Stimulated activated CD8-positive, alpha-beta memory T cell treated with anti-CD3 and anti-CD28 coated beads, Interleukin-15, amount 100 ng/mL, for 24 hours (primary cell): ENCODE results near the gene HAPLN3.

Experiments
- DNase-seq: peaks from one replicate; pipeline ENCODE4 v3.0.0-alpha.2; 2020; ENCODE audit warnings: low read depth

HAPLN3 gene

GRCh38 chr15:88860212-88860611 is 35.1 kb downstream of the HAPLN3 start:
- DNase-seq = no peak

GRCh38 chr15:88859550-88859949 is 35.8 kb downstream of the HAPLN3 start:
- DNase-seq = no peak

- DNase-seq = no peak
Measured at GRCh38 chr15:88858934-88859333, 36.4 kb downstream of the HAPLN3 start.

DNA sequence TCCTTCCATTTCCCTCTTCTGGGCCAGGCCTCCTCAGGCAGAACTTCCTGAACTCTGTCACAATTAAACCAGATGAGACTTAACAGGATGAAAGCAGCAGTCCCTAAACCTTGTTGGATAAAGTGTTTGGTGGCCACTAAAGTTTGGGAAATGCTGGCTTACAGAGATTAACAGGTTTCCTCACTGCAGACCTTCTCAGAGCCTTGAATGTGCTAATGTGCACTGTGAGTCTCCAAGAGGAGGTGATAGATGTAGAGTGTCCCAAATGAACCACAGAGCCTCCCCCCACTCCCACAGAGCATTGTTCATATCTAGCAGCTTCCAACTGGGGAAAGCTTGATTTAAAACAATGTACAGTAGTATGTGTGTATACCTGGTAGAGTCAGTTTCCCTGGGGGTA is 42.9 kb downstream of the HAPLN3 start:
- no peak for DNase-seq

DNA sequence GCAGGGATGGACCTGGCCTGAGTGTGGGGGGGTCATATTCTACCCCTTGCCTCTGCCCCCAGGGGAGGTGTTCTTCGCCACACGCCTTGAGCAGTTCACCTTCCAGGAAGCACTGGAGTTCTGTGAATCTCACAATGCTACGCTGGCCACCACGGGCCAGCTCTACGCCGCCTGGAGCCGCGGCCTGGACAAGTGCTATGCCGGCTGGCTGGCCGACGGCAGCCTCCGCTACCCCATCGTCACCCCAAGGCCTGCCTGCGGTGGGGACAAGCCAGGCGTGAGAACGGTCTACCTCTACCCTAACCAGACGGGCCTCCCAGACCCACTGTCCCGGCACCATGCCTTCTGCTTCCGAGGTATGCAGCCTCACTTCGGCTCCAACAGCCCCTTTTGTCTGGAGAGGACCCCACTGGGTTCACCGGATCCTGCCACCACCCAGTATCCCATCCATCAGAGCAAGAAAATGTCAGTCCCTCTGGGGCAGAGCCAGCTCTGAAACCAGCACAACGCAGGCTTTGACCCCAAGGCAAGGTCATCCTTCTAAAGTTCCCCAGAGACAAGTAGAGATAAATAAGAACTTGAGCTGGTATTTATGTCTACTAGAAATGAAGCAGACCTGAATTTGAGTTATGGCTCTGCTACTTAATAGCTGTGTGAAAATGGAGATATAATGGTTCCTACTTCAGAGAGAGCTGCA is 45.8 kb downstream of the HAPLN3 start:
- no peak for DNase-seq

GRCh38 chr15:88848203-88848602 is 47.1 kb downstream of the HAPLN3 start:
- DNase-seq = no peak

- DNase-seq = no peak
Measured at GRCh38 chr15:88847144-88847543, 48.2 kb downstream of the HAPLN3 start.

GRCh38 chr15:88845616-88846015 is 49.7 kb downstream of the HAPLN3 start:
- DNase-seq = no peak

GRCh38 chr15:88844749-88845386 is 50.5 kb downstream of the HAPLN3 start:
- DNase-seq = no peak

DNA sequence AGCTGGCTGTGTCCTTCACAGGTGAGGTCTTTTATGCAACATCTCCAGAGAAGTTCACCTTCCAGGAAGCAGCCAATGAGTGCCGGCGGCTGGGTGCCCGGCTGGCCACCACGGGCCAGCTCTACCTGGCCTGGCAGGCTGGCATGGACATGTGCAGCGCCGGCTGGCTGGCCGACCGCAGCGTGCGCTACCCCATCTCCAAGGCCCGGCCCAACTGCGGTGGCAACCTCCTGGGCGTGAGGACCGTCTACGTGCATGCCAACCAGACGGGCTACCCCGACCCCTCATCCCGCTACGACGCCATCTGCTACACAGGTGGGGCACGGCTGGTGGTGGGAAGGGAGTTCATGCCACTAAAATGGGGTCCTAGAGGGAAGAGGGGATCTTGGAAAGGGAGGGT is 52.0 kb downstream of the HAPLN3 start:
- DNase-seq = no peak

DNA sequence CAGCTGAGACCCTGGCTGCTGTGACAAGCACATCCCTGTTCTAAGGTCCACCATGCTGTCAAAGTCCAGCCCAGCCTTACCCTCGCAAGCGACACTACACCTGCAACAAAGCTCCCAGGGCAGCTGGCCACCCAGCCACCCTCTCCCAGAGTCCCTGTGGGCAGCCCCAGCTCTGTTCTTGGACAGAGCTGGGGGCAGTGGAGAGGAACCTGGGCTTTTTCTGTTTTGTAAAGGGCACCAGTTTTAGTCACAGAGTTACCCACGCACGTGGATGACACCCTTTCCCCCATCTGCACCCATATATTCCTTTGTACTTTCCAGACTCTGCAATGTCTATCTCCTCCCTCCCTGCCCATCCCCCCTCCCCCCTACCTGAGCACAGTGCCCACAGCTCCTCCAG is 53.2 kb downstream of the HAPLN3 start:
- no peak for DNase-seq

GRCh38 chr15:88841236-88841635 is 54.1 kb downstream of the HAPLN3 start:
- DNase-seq = no peak

GRCh38 chr15:88839961-88840360 is 55.4 kb downstream of the HAPLN3 start:
- DNase-seq = no peak

GRCh38 chr15:88839146-88839545 is 56.2 kb downstream of the HAPLN3 start:
- no peak for DNase-seq

GRCh38 chr15:88838667-88839066 is 56.7 kb downstream of the HAPLN3 start:
- no peak for DNase-seq

GRCh38 chr15:88835646-88836045 is 59.7 kb downstream of the HAPLN3 start:
- DNase-seq = no peak

- DNase-seq = no peak
Measured at GRCh38 chr15:88835119-88835518, 60.2 kb downstream of the HAPLN3 start.

- DNase-seq = peak; percentile 3
Measured at GRCh38 chr15:88834211-88834812, 61.0 kb downstream of the HAPLN3 start.

GRCh38 chr15:88833731-88834100 is 61.6 kb downstream of the HAPLN3 start:
- no peak for DNase-seq

- no peak for DNase-seq
Measured at GRCh38 chr15:88832820-88833730, 62.3 kb downstream of the HAPLN3 start.

- DNase-seq = no peak
Measured at GRCh38 chr15:88830016-88830415, 65.3 kb downstream of the HAPLN3 start.

DNA sequence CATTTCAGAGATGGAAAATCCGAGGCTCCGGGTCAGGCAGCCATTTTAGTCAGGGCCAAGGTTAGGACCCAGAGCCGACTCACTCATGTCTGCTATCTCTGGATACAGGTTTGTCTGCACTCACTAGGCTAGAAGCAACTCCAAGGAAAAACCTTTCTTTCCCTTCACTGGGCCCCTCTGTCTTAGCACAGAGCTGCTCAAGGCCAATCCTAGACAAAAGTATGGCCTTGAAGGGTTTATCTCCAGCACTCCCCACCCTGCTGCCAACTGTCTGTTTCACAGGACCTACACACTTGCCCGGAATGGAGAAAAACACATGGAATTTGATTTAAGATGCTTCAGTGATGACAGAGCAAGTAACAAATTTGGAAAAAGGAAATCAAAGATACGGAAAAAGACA is 66.6 kb downstream of the HAPLN3 start:
- DNase-seq = no peak
